HG03175 (cell line): ENCODE data around the gene CBX2.

Experiments used
- ATAC-seq: cut with Tn5 transposase; IDR thresholded peaks from one replicate; pipeline ENCODE4 v1.9.1; 2021; ENCODE audit warnings: mild to moderate bottlenecking, moderate library complexity; ENCODE audit not compliant: unreplicated experiment

The CBX2 gene

DNA sequence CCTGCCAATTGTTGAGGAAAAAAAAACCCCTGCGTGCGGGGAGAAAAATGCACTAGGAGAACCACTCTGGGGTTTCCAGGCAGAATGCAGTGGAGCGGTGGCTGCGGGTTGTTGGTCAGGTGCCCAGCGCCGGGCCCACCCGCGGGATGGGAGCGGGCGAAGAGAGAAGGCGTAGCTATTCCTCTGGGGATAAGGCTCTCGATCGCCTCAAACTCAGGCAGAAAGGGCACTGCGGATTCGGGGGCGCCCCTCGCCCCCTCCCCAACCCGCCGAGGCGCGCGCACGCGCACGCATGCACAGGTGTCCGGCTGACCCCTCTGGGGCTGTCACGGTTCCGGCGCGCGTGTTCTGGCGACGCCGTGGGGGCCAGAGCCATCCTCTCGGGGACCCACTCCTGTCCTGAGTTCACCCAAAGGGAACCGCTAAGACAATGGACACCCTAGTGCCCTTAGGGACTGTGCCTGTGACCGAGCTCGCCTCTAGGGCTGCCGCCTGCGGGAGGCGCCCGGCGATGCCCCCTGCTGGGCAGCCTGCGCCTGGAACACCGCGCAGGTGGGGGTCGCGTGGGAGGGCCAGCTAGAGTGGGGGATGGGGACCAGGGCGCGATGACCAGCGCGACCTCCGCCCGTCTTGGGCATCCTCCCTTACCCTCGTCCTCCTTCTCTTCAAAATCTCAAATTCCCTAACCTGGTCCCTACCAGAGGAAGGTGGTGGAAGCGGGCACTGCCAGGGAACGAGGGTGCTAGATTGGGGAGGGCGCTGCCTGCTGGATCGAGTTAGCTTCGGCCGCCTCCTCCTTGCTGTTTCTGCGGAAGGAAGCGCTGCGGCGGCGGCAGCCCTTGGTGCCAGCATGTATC, 33.3 kb downstream of the CBX2 start:
- ATAC-seq = no peak

DNA sequence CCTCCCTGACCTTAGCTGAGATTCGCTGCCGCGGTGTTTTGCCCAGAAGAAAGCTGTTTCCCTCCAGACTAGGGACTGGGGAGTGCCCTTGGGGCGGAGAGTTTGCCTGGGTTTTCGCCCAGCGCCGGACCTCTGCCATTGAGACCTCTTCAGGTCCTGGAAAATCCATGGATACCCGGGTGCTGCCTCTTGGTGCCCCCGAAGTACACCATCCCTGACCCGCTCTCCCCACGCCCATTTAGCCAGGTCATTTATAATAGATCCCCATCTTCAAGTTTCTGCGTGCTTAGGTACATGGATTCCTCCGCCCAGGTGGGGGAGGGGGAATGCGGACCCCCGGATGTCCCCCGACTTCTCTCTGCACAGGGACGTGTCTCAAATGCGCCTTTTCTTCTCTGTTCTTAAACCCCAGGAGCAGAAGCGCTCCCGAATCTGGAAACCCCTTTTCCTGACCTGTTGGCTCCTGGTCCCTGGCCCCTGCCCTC, 34.0 kb downstream of the CBX2 start:
- ATAC-seq = no peak

DNA sequence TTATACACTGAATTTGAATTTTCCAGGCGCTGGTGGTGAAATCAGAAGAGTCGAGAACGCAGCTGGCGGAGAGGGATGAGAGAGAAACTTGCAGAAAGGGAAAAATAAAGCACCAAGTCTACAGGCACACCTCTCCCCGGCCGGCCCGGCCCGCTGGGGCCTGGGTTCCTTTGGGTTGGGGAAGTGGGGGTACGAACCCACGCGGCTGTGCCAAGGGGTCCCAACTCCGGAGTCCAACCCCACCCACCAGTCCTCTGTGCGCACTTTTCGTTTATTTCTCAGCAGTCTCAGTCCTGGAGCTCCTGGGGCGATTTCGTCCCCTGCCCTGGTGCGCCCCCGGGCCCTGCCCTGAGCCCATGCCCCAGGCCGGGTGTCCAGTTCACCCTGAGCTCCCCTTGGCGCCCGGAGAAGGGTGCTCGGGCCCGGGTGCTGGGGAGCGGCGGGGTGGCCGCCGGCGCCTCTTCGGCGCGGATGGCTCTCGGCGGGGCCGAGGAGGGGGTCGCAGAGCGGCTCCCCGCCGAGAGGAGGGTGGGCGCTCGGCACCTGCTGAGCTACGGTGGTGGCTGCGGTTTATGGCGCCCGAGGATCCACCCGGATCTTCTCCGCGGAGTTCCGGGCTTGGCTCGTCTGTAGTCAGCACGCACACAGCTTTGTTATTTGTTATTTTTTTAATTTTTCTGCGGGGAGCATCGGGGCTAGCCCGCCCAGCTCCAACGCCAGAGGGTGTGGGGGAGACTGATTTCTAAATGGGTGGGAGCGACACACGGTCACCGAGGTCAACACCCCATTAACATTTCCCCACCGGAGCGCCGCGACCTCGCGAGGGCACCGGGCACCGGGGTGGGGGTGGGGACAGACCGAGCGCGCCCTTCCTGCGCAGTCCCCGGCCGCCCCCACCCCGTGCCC, 34.7 kb downstream of the CBX2 start:
- no peak for ATAC-seq

DNA sequence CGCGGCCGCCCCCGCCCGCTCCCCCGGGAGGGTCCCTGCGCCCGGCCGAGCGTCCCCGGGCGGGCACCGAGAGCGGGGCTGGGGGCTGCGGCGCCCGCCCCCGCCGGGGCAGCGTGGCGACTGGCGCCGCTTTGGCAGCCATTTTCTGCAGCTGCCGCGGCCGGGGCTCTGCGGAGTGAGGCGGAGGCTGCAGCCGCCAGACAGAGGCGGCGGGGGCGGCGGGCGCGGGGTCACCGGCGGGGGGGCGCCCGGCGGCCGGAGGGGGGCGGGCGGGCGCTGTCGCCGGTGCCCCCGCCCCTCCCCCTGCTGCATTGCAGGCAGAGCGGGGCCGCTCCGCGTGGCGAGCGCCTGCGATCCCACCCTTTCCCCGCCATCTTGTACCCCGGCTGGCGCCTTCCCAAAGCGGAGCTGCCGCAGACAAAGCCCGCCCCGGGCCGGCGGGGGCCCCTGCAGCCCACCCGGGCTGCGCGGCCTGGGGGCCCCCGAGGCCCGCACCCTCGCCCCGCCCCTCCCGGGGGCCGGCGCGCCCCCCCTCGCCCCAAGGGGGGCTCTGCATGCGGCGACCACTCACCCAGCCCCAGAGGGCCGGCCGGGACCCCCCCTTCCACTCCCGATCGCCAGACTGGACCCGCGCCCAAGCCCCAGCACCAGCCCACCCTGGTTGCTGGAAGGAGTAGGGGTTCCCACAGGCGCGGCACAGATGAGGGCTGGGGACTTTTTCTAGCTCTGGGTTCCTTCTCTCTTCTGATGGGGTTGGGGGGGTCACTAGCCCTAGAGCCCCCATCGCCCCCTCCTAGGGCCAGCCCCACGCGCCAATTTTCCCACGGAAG, 35.6 kb downstream of the CBX2 start:
- no peak for ATAC-seq

DNA sequence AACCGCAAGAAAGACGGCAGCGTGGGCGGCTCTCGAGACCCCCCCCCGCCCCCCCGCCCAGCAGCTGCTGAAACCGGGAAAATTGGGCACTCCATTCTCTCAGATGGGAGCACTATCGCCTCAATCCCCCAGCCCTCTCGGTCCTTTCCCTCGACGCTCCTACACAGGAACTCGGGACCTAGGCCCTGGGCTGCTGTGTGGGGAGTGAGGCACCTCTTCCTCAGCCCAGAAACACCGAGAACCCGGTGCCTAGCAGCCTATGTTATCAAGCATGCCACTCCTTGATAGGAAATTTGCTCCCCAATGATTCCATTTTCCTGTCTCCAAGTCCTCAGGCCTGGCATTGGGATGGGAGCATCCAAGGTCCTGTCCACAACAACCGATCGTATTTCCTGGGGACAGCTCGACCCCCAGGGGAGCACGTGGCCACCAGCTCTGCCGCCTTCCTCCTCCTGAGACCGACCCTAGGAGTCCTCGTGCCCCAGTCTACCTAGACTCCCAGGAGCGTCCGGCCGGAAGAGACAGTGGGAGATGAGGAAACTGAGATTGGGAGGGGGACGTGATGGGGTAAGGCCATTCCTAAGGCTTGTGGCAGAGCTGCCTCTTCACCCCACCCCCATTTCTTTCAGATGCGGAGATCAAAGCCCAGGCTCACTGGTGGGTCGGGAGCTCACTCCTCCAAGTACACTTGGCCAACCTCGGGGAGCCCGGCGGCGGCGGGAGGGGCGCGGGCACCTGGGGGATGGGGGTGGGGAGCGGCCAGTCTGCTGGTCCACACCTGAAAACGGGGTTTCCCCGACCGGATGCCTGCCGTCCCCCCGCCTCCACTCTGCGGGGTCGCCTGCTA, 36.4 kb downstream of the CBX2 start:
- ATAC-seq = no peak

DNA sequence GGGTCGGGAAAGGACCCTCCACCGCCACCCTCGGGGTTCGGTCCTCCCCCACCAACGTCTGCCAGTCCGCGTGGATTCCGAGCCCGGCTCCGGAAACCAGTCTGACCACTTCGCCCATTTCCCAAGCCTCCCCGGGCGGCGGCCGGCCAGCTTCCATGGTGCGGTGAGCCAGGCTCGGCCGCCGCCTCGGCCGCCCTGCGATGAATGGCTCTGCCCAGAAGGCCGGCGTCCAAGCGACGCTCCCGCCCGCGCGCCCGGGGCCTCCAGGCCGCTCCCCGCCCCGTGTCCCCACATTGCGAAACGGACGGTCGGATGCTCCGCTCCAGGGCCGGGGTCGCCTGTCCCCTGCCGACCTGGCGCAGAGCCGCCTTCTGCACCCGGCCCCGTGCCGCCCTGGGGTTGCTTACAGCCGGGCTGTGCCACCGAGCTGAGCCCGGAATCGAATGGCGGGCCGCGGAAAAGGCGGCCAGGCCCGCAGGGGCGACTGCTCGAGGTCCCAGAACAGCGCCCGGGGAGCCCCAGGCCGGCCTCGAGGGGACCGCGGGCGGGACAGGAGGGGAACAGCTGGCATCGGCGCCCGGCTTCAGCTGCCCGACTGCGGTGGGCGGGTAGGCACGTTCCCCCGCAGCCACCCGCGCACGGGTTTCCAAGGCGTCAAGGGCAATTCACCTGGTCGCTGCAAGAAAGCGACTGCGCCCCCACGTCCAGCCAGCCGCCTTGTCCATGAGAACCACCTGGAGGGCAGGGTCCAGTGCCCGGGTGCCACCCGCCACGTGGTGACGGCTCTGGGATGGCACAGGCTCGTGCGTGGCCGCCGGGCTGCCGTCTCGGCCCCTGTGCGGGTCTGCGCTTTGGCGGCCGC, 37.3 kb downstream of the CBX2 start:
- no peak for ATAC-seq

DNA sequence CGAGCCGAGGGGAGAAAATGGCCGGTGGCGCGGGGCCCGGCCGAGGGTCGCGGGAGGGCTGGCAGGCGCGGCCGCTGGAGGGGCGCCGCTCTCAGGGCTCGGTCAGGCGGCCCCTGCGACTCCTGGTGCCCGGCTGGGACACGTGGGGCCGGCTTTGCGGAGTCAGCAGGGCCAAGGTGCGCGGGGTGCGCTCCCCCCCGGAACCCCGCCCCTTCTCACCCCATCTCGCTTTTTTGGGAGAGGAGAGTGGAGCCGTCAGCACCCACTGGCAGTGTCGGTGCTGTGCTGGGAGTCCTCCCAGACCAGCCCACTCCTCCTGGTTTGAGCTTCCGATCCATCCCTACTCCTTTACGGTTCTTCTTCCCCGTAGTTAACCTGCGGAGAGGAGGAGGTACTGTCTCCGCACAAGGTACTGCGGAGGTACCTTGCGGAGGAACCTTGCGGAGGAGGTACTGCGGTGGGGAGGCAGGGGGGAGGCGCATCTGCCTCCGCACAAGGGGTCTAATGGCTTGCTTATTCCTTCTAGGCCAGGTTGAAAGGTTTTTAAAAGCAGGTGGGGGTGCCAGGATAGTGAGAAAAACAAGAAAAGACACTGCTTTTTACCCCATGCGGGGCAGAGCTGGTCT, 38.0 kb downstream of the CBX2 start:
- ATAC-seq = no peak

DNA sequence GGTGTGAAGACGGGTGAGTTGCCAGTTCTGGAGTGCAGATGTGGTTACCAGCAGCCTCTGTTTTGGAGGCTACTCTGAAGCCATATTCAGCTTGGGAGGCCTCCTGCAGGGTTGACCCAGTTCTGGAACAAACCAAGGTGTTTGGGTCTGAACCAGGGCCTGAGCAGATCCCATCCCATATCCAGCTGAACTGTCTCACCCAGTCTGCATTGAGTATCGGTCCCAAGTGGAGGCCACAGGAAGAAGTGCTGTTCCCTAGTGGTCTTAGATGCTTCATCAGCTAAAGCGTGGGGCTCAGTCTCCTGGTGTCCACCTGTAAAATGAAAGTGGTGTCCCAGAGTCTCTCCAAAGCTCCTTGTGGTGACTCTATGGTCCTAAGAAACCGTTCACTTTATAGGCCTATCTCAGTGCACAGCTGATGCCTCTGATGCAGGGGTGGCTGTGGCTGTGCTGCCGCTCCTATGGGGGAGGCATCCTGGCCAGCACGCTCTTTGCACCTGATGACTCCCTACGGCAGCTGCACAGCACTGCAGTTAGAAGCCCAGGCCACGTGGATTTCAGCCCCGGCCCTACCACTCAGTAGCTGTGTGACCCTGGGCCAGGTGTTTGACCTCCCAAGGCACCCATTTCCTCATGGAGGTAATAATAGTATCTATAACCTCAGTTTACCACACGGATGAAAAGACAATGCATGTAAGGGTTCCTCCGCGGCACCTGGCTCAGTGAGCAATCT, 40.2 kb downstream of the CBX2 start:
- no peak for ATAC-seq

DNA sequence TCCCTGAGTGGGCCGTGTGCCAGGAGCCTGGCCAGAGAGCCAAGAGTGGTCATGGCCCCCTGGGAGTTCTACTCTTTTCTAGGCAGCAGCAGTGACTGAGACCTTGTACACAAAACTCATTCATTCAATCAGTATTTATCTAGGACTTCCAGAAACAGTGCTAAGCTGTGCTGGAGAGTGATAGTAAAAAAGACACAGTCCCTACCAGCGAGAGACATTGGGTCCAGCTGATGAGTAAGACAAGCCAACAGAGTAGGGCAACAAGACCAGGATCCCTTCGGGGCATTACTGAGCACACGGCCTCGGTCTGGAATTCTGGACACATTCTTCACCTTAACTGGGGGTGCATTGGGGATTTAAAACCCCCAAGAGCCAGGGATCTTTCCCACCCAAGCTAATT, 41.1 kb downstream of the CBX2 start:
- no peak for ATAC-seq

DNA sequence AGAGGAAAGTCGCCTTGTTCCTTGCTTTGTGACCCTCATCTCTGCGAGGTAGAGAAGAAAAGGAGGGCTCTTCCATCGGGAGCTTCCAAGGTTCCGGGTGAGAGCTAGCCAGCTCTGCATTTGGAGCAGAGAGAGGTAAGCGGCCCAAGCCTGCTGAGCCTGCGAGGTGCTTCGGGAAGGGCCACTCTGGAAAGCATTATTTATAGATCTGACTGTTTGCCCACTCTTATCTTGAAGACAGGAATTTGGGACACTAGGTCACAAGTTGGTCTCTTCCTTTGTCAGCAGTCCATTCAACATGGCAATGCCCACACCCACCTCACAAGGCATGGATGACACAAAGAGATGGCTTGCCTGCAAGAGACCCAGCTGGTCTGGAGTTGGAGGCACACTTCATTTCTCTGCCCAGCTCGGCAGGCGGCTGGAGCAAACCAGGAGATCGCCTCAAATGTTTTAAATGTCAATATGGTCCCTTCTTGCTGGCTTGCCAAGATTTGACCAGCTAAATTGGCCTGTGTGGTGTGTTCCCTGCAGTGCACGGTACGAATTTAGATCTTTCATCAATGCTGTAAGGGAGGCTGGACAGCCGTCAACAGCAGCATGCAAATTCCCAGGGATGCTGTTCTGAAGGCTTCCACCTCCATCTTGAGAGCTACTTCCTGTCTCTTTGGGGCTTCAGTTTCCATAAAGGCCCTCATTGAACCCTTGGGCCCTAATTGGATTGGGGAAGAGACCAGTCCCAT, 41.8 kb downstream of the CBX2 start:
- ATAC-seq = no peak

DNA sequence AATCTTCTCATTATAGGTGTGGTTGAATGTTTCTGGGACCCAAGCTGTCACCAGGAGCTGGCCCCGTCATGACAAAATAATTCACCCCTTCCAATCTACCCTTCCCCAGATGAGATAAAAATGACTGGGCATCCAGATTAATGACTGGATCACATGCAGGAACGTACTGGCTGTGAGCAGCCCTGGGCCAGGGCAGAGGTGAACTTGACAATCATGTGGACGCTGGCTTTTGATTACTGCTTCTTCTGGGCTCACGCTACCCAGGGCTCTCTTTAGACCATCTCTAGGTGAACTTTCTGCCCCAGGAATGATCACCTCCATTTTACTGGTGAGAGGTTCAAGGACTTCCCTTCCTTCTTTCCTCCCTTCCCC, 43.0 kb downstream of the CBX2 start:
- ATAC-seq = no peak

DNA sequence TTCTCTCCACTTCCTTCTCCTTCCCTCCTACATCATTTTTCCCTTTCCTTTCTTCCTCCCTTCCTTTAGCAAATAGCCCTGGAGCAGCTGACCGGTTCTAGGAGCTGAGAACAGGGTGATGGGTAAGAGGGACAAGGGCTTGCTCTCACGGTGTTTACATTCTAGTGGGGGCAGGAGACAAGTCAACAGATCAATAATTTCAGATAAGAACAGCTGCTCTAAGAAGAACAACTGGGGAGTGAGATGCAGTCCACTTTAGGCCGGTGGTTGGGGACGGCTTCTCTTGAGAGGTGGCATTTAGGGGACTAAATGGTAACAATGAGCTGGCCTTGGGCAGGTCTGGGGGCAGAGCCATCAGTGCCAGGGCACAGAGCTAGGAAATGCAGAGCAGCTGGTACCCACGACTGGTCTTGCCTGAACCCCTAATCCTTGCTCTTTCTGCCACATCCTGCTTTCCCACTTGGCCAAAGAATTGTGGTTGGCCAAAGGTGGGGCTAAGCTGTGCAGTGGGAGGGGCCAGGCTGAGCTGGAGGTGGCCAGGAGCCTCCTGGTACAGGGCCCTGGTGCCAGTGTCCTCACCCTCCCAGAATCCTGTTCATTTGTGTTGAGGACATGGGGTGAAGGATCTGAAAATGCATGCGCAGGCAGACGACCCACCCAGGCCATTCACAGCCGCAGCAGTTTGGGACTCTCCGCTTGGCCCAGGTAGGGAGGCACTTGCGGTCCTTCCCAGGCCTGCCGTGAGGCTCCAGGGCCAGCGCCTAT, 43.6 kb downstream of the CBX2 start:
- ATAC-seq = no peak

DNA sequence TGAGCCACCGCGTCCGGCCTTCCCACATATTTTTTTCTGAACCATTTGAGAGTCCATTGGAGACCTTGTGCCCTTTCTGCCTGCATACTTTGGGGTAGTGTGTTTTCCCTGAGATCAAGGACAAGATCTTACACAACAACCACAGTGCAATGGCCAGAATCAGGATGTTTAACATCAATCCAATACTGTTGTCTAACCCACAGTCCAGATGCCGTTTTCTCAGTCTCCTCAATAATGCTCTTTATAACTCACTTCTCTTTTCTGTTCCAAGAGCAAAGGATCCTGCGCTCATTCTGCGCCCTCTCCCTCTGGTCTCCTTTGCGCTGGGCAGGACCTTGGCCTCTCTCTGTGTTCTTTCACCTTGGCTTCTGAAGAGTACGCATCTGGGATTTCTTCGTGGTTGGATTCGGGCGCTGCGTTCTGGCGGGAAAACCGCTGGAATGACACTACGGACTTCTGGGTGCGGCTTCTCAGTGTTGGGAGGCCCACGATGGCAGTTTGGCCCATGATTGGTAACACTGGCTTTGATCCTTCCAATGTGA, 44.7 kb downstream of the CBX2 start:
- no peak for ATAC-seq

DNA sequence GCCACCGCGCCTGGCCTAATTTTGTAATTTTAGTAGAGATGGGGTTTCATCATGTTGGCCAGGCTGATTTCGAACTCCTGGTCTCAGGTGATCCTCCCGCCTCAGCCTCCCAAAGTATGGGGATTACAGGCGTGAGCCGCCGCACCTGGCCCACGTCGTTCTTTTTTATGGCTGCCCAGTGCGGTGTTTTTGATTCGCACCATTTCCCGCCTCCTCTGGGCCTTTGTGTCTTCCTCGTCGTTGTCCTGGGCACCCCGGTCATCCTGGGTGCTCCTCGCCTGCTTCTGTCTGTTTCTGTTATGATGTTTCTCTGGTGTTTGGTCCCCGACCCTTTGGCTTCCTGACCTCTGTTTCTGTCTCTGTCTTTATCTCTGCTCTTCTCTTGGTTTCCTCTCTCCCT, 46.3 kb downstream of the CBX2 start:
- ATAC-seq = no peak

DNA sequence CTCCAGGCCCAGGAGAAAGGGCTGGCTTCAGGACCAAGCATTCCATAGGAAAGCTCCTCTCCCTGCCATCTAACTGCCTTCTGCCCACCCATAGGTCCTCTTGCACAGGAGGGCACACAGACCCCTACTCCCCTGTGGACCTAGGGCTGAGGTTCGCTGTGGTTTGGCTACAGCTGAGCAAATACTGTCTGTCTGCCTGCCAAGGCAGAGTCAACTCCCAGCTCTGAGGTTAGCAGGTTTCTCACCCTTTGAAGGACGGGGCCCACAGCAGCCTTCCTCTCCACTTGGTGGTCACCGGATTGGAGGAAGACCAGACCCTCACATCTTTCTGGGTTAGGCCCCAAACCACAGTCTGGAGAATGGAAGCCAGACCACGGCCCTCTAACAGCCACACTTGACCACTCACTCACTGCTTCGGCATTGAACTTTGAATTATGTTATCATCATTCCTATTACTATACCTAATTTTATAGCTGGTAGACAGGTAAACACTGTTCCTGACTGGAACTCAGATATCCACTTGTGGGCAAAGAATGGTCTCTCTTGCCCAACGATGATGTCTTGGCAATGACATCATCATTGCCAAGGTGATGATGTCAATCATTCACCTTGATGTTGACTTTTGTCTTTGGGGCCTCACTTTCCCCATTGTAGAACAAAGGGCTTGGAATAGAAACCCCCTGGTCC, 47.1 kb downstream of the CBX2 start:
- no peak for ATAC-seq

DNA sequence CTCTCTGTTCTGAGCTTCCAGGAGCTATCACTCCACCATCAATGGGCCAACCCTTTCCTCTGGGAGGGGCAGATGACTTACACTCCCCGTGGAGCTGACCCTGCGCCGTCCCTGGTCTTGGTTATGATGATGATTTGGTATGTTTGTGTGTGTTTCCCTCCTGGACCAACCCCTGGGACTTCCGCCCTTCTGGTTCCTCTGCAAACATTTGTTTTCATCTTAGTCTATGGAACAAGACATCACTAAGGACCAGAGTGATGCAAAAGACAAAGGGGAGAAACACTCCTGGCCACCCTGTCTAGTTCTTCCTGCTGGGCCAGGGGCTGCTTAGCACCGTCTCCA, 47.6 kb downstream of the CBX2 start:
- no peak for ATAC-seq
